Activated T-cell treated with anti-CD3 and anti-CD28 coated beads, Interleukin-2, amount 50 U/mL, for 72 hours (primary cell): ENCODE data around the gene TMEM231. TPM values are rescaled to one million over a fixed set of nuclear protein-coding genes. Genes with fewer than 3 reads are reported as not detected.

ENCODE experiments used
- total RNA-seq, 2 donors: library from RNA; stranded (reverse); gene quantifications; one replicate each; pipeline ENCODE4 v1.2.3, GENCODE V29; 2022

The TMEM231 gene
- total RNA-seq, 2 donors from 2014 or later, result 3.5 to 9.6 TPM

Other genes starting within 250 kb of the TMEM231 start
- gene CFDP1, start 122.7 kb downstream of the TMEM231 start, total RNA-seq, result 10 to 100 TPM; 25.7 to 32.1 TPM
- 10 to 100 TPM; 34.8 to 34.9 TPM for gene TMEM170A, start 91.6 kb downstream of the TMEM231 start, total RNA-seq
- under 1 TPM; 0.07 TPM for gene CHST6, start 60.8 kb downstream of the TMEM231 start, total RNA-seq
- under 1 TPM in 1 of 2 donors, not detected in 1; 0.82 TPM for gene CHST5, start 20.1 kb downstream of the TMEM231 start, total RNA-seq
- 10 to 100 TPM; 64.4 to 77.3 TPM for gene GABARAPL2, start 10.1 kb upstream of the TMEM231 start, total RNA-seq
- 10 to 100 TPM; 38.2 to 60.5 TPM for gene ADAT1, start 67.0 kb upstream of the TMEM231 start, total RNA-seq
- 100 to 1,000 TPM; 189 to 191 TPM for gene KARS1, start 91.4 kb upstream of the TMEM231 start, total RNA-seq
- gene TERF2IP, start 91.5 kb upstream of the TMEM231 start, total RNA-seq, result 10 to 100 TPM; 69.3 to 71.6 TPM
- not detected for gene CPHXL2, start 120.8 kb upstream of the TMEM231 start, total RNA-seq
- not detected for gene DUXB, start 145.2 kb upstream of the TMEM231 start, total RNA-seq
- gene CPHXL, start 170.2 kb upstream of the TMEM231 start, total RNA-seq, result not detected